PC-3 (cell line): Measurements from ENCODE around the gene ZNF862. TPM values are rescaled to one million over a fixed set of nuclear protein-coding genes. Genes with fewer than 3 reads are reported as not detected.

Experiments
- ATAC-seq: fragments of 200-7000 bp; cut with Tn5 transposase; 2 replicates; pipeline ENCODE4 v1.9.1; 2020; ENCODE audit warnings: mild to moderate bottlenecking, moderate library complexity
- BruUV-seq: library from RNA; stranded (reverse); fragments of 400-500 nt; replicated peaks from 2 replicates; lab custom pipeline; 2021; lab: Mats Ljungman, UMichigan
- CTCF ChIA-PET: fragments of 300-600 bp; sonication (Branson Sonifier 250); formaldehyde crosslinking; loops from one replicate; lab custom pipeline; 2022; ENCODE audit warnings: antibody characterized with exemption; lab: Charles Lee
- POLR2A ChIA-PET: fragments of 300-600 bp; sonication (Branson Sonifier 250); formaldehyde crosslinking; loops from one replicate; lab custom pipeline; 2022; ENCODE audit warnings: antibody characterized with exemption; ENCODE audit not compliant: unreplicated experiment; lab: Charles Lee
- DNase-seq: peaks from one replicate; pipeline ENCODE4 v3.0.0-alpha.2; 2015
- H2AFZ ChIP-seq: fragments of 300-600 bp; sonication (generic); 2 replicates; pipeline ENCODE4 v1.6.0; 2016; ENCODE audit warnings: antibody characterized with exemption, low read length
- H3F3A ChIP-seq: fragments of 300-600 bp; sonication (generic); one replicate; pipeline ENCODE4 v1.6.0; 2017; ENCODE audit warnings: antibody characterized with exemption, low read length, control low read depth, mild to moderate bottlenecking; ENCODE audit not compliant: unreplicated experiment
- H3K27ac ChIP-seq: fragments of 300-600 bp; sonication (generic); 2 replicates; pipeline ENCODE4 v1.5.1; 2016; ENCODE audit warnings: mild to moderate bottlenecking, low read length
- H3K27me3 ChIP-seq: fragments of 300-600 bp; sonication (generic); 2 replicates; pipeline ENCODE4 v1.6.1; 2016; ENCODE audit warnings: low read length, mixed read lengths
- H3K36me3 ChIP-seq: fragments of 300-600 bp; sonication (generic); 2 replicates; pipeline ENCODE4 v1.6.1; 2016; ENCODE audit warnings: low read depth, mixed run types, low read length, mixed read lengths
- H3K4me1 ChIP-seq: fragments of 300-600 bp; sonication (generic); 2 replicates; pipeline ENCODE4 v1.5.1; 2016; ENCODE audit warnings: low read length; ENCODE audit not compliant: insufficient read depth
- H3K4me2 ChIP-seq: fragments of 300-600 bp; sonication (generic); 2 replicates; pipeline ENCODE4 v1.6.0; 2016; ENCODE audit warnings: low read length
- H3K4me3 ChIP-seq: fragments of 300-600 bp; sonication (generic); 2 replicates; pipeline ENCODE4 v1.5.1; 2016; ENCODE audit warnings: mild to moderate bottlenecking, low read length, mixed read lengths
- H3K79me2 ChIP-seq: fragments of 300-600 bp; sonication (generic); 2 replicates; pipeline ENCODE4 v1.6.1; 2017; ENCODE audit warnings: low read length, mixed read lengths
- H3K9ac ChIP-seq: fragments of 300-600 bp; sonication (generic); 2 replicates; pipeline ENCODE4 v1.6.0; 2016; ENCODE audit warnings: mild to moderate bottlenecking, low read length
- H3K9me2 ChIP-seq: fragments of 300-600 bp; sonication (generic); replicated peaks from 2 replicates; pipeline ENCODE4 v1.6.1; 2016; ENCODE audit warnings: mixed run types, low read length, mixed read lengths
- H3K9me3 ChIP-seq: fragments of 300-600 bp; sonication (generic); 2 replicates; pipeline ENCODE4 v1.6.1; 2016; ENCODE audit warnings: low read length, mixed read lengths
- H4K20me1 ChIP-seq: fragments of 300-600 bp; sonication (generic); 2 replicates; pipeline ENCODE4 v1.6.1; 2016; ENCODE audit warnings: low read length, mixed read lengths
- EZH2 ChIP-seq: fragments of 300-600 bp; sonication (generic); IDR thresholded peaks from one replicate; pipeline ENCODE4 v1.6.1; 2017; ENCODE audit warnings: antibody characterized with exemption, mild to moderate bottlenecking, low read length; ENCODE audit not compliant: unreplicated experiment
- EZH2phosphoT487 ChIP-seq: fragments of 300-600 bp; sonication (generic); IDR thresholded peaks from 2 replicates; pipeline ENCODE4 v1.6.1; 2018; ENCODE audit warnings: mild to moderate bottlenecking, antibody characterized with exemption, low read length, borderline replicate concordance
- intact Hi-C: fragments of 100-400 bp; cut with micrococcal nuclease; formaldehyde crosslinking; loops from 2 replicates; pipeline ENCODE4 v1.9.0; 2023
- total RNA-seq: library from RNA; depleted of rRNA; stranded (reverse); fragments of >200 nt; gene quantifications from 2 replicates; pipeline ENCODE4 v1.2.3, GENCODE V29; 2014
- TF ChIP-seq, protein P1 (sequence below): fragments of 300-600 bp; sonication (generic); conservative IDR thresholded peaks from 2 replicates; pipeline ENCODE4 v1.5.1; 2017; ENCODE audit warnings: antibody characterized with exemption, low read depth, mild to moderate bottlenecking, low read length

Gene ZNF862
- total RNA-seq, 1 experiment from 2014 or later: 3.0 TPM

DNA sequence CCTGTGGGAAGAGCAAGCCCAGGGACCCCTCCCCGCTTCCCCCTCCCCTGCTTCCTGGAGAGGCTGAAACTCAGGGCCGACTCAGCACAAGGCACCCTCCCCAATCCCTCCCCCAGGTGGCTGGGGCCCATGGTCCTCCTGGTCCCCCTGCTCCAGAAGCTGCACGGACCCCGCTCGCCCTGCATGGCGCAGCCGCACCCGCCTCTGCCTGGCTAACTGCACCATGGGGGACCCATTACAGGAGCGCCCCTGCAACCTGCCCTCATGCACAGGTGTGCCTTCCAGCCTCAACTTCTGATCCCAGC is 19.7 kb upstream of the ZNF862 start:
- no peak overlapping the region for H3K27ac ChIP-seq
- no peaks in the 10 kb centered on the region for H3K4me1 ChIP-seq
- H3F3A ChIP-seq: no peaks in the 10 kb centered on the region
- no peak for ATAC-seq
- H3K9me3 ChIP-seq: no peaks in the 10 kb centered on the region
- POLR2A ChIA-PET: no interaction called here
- no peaks in the 10 kb centered on the region for H3K27me3 ChIP-seq
- no TSS peak for BruUV-seq
- TF ChIP-seq EZH2phosphoT487: no peak
- TF ChIP-seq, protein P1, sequence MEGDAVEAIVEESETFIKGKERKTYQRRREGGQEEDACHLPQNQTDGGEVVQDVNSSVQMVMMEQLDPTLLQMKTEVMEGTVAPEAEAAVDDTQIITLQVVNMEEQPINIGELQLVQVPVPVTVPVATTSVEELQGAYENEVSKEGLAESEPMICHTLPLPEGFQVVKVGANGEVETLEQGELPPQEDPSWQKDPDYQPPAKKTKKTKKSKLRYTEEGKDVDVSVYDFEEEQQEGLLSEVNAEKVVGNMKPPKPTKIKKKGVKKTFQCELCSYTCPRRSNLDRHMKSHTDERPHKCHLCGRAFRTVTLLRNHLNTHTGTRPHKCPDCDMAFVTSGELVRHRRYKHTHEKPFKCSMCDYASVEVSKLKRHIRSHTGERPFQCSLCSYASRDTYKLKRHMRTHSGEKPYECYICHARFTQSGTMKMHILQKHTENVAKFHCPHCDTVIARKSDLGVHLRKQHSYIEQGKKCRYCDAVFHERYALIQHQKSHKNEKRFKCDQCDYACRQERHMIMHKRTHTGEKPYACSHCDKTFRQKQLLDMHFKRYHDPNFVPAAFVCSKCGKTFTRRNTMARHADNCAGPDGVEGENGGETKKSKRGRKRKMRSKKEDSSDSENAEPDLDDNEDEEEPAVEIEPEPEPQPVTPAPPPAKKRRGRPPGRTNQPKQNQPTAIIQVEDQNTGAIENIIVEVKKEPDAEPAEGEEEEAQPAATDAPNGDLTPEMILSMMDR: no peak
- no peak for TF ChIP-seq EZH2
- no peaks in the 10 kb centered on the region for H4K20me1 ChIP-seq
- H3K9me2 ChIP-seq: no peaks in the 10 kb centered on the region
- H3K4me3 ChIP-seq: no peak overlapping the region
- intact Hi-C loops: no loop called here
- no peaks in the 10 kb centered on the region for H3K36me3 ChIP-seq
- no peak for DNase-seq
- no peak overlapping the region for H3K9ac ChIP-seq
- H2AFZ ChIP-seq: no peak overlapping the region
- no peaks in the 10 kb centered on the region for H3K79me2 ChIP-seq
- no peak overlapping the region for H3K4me2 ChIP-seq
- CTCF ChIA-PET: no interaction called here

DNA sequence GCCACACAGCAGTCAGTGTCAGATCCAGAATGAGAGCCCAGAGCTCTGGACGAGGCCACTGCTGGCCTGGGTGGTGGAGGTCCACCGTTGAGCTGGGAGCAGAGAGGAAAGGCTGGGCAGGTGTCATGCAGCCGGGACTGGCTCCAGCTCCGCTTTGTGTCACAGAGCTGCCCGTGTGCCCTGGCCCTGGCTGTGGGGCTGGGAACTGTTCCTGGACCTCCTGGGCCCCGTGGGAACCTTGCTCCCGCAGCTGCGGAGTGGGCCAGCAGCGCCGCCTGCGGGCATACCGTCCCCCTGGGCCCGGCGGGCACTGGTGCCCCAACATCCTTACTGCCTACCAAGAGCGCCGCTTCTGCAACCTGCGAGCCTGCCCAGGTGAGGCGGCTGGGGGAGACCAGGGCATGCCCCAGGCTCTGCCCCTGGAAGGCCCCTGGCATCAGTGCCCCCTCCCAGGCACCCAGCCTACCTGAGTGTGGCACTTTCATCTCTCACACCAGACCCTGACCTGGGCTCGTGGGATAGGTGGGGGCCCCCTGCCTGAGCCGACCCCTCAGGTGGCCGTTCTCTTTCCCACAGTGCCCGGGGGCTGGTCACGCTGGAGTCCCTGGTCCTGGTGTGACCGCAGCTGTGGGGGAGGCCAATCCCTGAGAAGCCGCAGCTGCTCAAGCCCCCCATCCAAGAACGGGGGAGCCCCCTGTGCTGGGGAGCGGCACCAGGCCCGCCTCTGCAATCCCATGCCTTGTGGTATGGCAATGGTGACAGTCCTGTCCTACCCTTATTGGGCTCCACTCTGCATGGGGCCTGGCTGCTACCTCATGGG is 18.8 kb upstream of the ZNF862 start:
- no peaks in the 10 kb centered on the region for H3K36me3 ChIP-seq
- BruUV-seq: no TSS peak
- H4K20me1 ChIP-seq: no peaks in the 10 kb centered on the region
- no peak for ATAC-seq
- ChIA-PET CTCF (no interaction called here), POLR2A (no interaction called here)
- intact Hi-C loops: no loop called here
- H3K79me2 ChIP-seq: no peaks in the 10 kb centered on the region
- no peak overlapping the region for H3K4me3 ChIP-seq
- no peaks in the 10 kb centered on the region for H3K9me2 ChIP-seq
- no peaks in the 10 kb centered on the region for H3K4me1 ChIP-seq
- DNase-seq: no peak
- H2AFZ ChIP-seq: no peak overlapping the region
- TF ChIP-seq EZH2: no peak
- no peak for TF ChIP-seq EZH2phosphoT487
- TF ChIP-seq, protein P1: no peak
- H3K9ac ChIP-seq: no peak overlapping the region
- no peaks in the 10 kb centered on the region for H3K27me3 ChIP-seq
- no peaks in the 10 kb centered on the region for H3F3A ChIP-seq
- no peaks in the 10 kb centered on the region for H3K9me3 ChIP-seq
- no peak overlapping the region for H3K27ac ChIP-seq
- no peak overlapping the region for H3K4me2 ChIP-seq

DNA sequence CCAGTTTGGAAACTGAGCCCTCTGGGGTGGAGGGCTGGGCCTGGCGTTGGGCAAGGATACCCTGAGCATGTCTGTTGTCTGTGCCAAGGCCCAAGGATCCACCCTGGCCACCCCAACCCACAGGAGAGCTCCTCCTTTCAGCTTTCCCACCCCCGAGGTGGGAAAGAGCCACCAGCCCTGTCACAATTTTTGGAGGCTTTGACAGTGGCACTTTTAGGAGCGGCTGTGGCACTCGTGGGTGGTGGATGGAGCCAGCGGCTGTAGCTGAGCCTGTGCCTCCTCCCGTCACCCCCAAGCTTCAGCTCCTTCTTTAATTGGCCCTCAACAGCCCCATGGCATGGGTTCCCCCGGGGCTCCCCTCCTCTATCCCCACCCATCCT is 18.2 kb upstream of the ZNF862 start:
- no peak overlapping the region for H3K4me3 ChIP-seq
- intact Hi-C loops: no loop called here
- no peak for DNase-seq
- POLR2A ChIA-PET: no interaction called here
- CTCF ChIA-PET: no interaction called here
- no peaks in the 10 kb centered on the region for H3K36me3 ChIP-seq
- H3F3A ChIP-seq: no peaks in the 10 kb centered on the region
- H3K9me3 ChIP-seq: no peaks in the 10 kb centered on the region
- no TSS peak for BruUV-seq
- H3K9me2 ChIP-seq: no peaks in the 10 kb centered on the region
- no peak overlapping the region for H3K9ac ChIP-seq
- H3K4me1 ChIP-seq: no peaks in the 10 kb centered on the region
- no peak for TF ChIP-seq EZH2phosphoT487
- H3K79me2 ChIP-seq: no peaks in the 10 kb centered on the region
- no peaks in the 10 kb centered on the region for H4K20me1 ChIP-seq
- H2AFZ ChIP-seq: no peak overlapping the region
- no peak overlapping the region for H3K27ac ChIP-seq
- H3K4me2 ChIP-seq: no peak overlapping the region
- no peaks in the 10 kb centered on the region for H3K27me3 ChIP-seq
- no peak for ATAC-seq
